Cardiac ventricle fibroblast (primary cell): ENCODE results near the gene ANKMY1. TPM values are rescaled to one million over a fixed set of nuclear protein-coding genes. Genes with fewer than 3 reads are reported as not detected.

ENCODE experiments used
- total RNA-seq: library from RNA; depleted of rRNA; stranded (reverse); fragments of >200 nt; gene quantifications from 2 replicates; pipeline ENCODE4 v1.2.3, GENCODE V29; 2015

The ANKMY1 gene
- total RNA-seq: 5.4 and 6.3 TPM in 2 replicates

GRCh38 chr2:240557808-240558207, at the start of gene ANKMY1:
Gene ANKMY1, minus strand, starts transcription at chr2:240557988. Its CDS starts 653 bp downstream, at chr2:240557335.

GRCh38 chr2:240586198-240586918, 28.6 kb upstream of the ANKMY1 start, which contains the start of gene CAPN10:
Gene CAPN10, plus strand, starts transcription at chr2:240586734. Its CDS starts 178 bp downstream, at chr2:240586912.

GRCh38 chr2:240567872-240568677, 10.3 kb upstream of the ANKMY1 start, which contains the start of gene RNPEPL1:
Gene RNPEPL1, plus strand, starts transcription at chr2:240568484. Its CDS starts 103 bp downstream, at chr2:240568587.

GRCh38 chr2:240560084-240560479, 2.3 kb upstream of the ANKMY1 start, which contains the start of gene DUSP28:
Gene DUSP28, plus strand, starts transcription at chr2:240560357. Its CDS starts 328 bp downstream, at chr2:240560685.

GRCh38 chr2:240435457-240435947, 122.3 kb downstream of the ANKMY1 start, which contains the start of gene GPC1:
Gene GPC1, plus strand, starts transcription at chr2:240435663. Its CDS starts 256 bp downstream, at chr2:240435919.

Other genes with a start within 250 kb of the ANKMY1 start
- 248 and 255 TPM in 2 replicates for gene GPC1, start 122.3 kb downstream of the ANKMY1 start, total RNA-seq
- 3.3 and 7.2 TPM in 2 replicates for gene DUSP28, start 2.4 kb upstream of the ANKMY1 start, total RNA-seq
- 25.7 and 32.1 TPM in 2 replicates for gene RNPEPL1, start 10.5 kb upstream of the ANKMY1 start, total RNA-seq
- 4.1 and 8.3 TPM in 2 replicates for gene CAPN10, start 28.7 kb upstream of the ANKMY1 start, total RNA-seq
- gene GPR35, start 67.5 kb upstream of the ANKMY1 start, total RNA-seq: not detected in 2 replicates
- not detected in 2 replicates for gene AQP12B, start 124.9 kb upstream of the ANKMY1 start, total RNA-seq
- not detected in 2 replicates for gene AQP12A, start 133.9 kb upstream of the ANKMY1 start, total RNA-seq